ENCODE data around the gene TREML4.
"Not testable (repeated sequence)": the region's sequence is repeated elsewhere in the genome, so short reads cannot be mapped to it uniquely, and the experiment has no call there.

The TREML4 gene

GRCh38 chr6:41208439-41209106 is 19.6 kb upstream of the TREML4 start:
- DNase-seq = no peak

- no peak for DNase-seq
Observed at GRCh38 chr6:41209547-41210320, 18.4 kb upstream of the TREML4 start.

GRCh38 chr6:41214559-41215238 is 13.4 kb upstream of the TREML4 start:
- DNase-seq = no peak

GRCh38 chr6:41215777-41216176 is 12.4 kb upstream of the TREML4 start:
- DNase-seq = no peak

GRCh38 chr6:41216616-41217015 is 11.5 kb upstream of the TREML4 start:
- DNase-seq = no peak

GRCh38 chr6:41222045-41222444 is 6.1 kb upstream of the TREML4 start:
- DNase-seq = no peak

- no peak for DNase-seq
Observed at GRCh38 chr6:41222513-41222912, 5.6 kb upstream of the TREML4 start.

GRCh38 chr6:41224800-41225199 is 3.3 kb upstream of the TREML4 start:
- DNase-seq = no peak

- DNase-seq = no peak
Observed at GRCh38 chr6:41226752-41227151, 1.4 kb upstream of the TREML4 start.

- no peak for DNase-seq
Observed at GRCh38 chr6:41228616-41229015, 467 bp downstream of the TREML4 start.

GRCh38 chr6:41229721-41230120 is 1.6 kb downstream of the TREML4 start:
- DNase-seq = no peak

- no peak for DNase-seq
Observed at GRCh38 chr6:41231246-41231645, 3.1 kb downstream of the TREML4 start.

- DNase-seq = no peak
Observed at GRCh38 chr6:41232667-41233066, 4.5 kb downstream of the TREML4 start.

GRCh38 chr6:41236276-41236675 is 8.1 kb downstream of the TREML4 start:
- DNase-seq = no peak

GRCh38 chr6:41237128-41237527 is 9.0 kb downstream of the TREML4 start:
- DNase-seq = no peak

GRCh38 chr6:41239467-41240159 is 11.5 kb downstream of the TREML4 start:
- no peak for DNase-seq

GRCh38 chr6:41246529-41246928 is 18.4 kb downstream of the TREML4 start:
- not testable (repeated sequence) for DNase-seq

GRCh38 chr6:41247288-41247865 is 19.2 kb downstream of the TREML4 start:
- no peak for DNase-seq

- no peak for DNase-seq
Observed at GRCh38 chr6:41247882-41248705, 19.9 kb downstream of the TREML4 start.

GRCh38 chr6:41252401-41253169 is 24.4 kb downstream of the TREML4 start:
- no peak for DNase-seq

- DNase-seq = no peak
Observed at GRCh38 chr6:41255110-41255509, 27.0 kb downstream of the TREML4 start.

Data from T-helper 1 cell (primary cell).